Neural cell (in vitro differentiated cells): ENCODE data around the gene CCNJL. TPM values are rescaled to one million over a fixed set of nuclear protein-coding genes. Genes with fewer than 3 reads are reported as not detected.

Experiments used
- H2AFZ ChIP-seq: fragments of 200-600, 300-800 bp; sonication (generic), shearing (Covaris generic); 2 replicates; pipeline ENCODE4 v1.6.0; 2014; ENCODE audit warnings: low read depth, mild to moderate bottlenecking, antibody characterized with exemption, low read length, moderate library complexity
- H3F3A ChIP-seq: fragments of 200-600 bp; shearing (Covaris generic); 2 replicates; pipeline ENCODE4 v1.6.1; 2016; ENCODE audit warnings: mild to moderate bottlenecking, moderate library complexity, mixed read lengths, antibody characterized with exemption, low read length; ENCODE audit not compliant: insufficient read depth, poor library complexity, severe bottlenecking
- H3K27ac ChIP-seq: fragments of 200-600, 300-800 bp; sonication (generic), shearing (Covaris generic); 2 replicates; pipeline ENCODE4 v1.5.1; 2014; ENCODE audit warnings: mild to moderate bottlenecking, low read length, moderate library complexity
- H3K27me3 ChIP-seq: fragments of 300-800, 200-600 bp; sonication (generic), shearing (Covaris generic); 2 replicates; pipeline ENCODE4 v1.6.0; 2014; ENCODE audit warnings: mild to moderate bottlenecking, low read depth, low read length, moderate library complexity; ENCODE audit not compliant: insufficient read depth
- H3K36me3 ChIP-seq: fragments of 300-800, 200-600 bp; sonication (generic), shearing (Covaris generic); 2 replicates; pipeline ENCODE4 v1.5.1; 2014; ENCODE audit warnings: mild to moderate bottlenecking, antibody characterized with exemption, low read length, moderate library complexity; ENCODE audit not compliant: insufficient read depth
- H3K4me2 ChIP-seq: fragments of 300-800, 200-600 bp; sonication (generic), shearing (Covaris generic); 2 replicates; pipeline ENCODE4 v1.6.0; 2014; ENCODE audit warnings: mild to moderate bottlenecking, low read length
- H3K4me3 ChIP-seq: fragments of 300-800, 200-600 bp; sonication (generic), shearing (Covaris generic); 2 replicates; pipeline ENCODE4 v1.5.1; 2014; ENCODE audit warnings: mild to moderate bottlenecking, low read length, moderate library complexity
- H3K79me2 ChIP-seq: fragments of 200-600 bp; shearing (Covaris generic); replicated peaks from 2 replicates; pipeline ENCODE4 v1.6.0; 2014; ENCODE audit warnings: mild to moderate bottlenecking, low read length, moderate library complexity; ENCODE audit not compliant: insufficient read depth
- H3K9ac ChIP-seq: fragments of 300-800, 200-600 bp; sonication (generic), shearing (Covaris generic); 2 replicates; pipeline ENCODE4 v1.6.1; 2016; ENCODE audit warnings: mild to moderate bottlenecking, low read length, mixed read lengths
- H3K9me2 ChIP-seq: fragments of 200-600 bp; shearing (Covaris generic); 2 replicates; pipeline ENCODE4 v1.6.1; 2016; ENCODE audit warnings: mild to moderate bottlenecking, low read length, mixed read lengths; ENCODE audit not compliant: insufficient read depth
- H3K9me3 ChIP-seq: fragments of 200-600, 300-800 bp; sonication (generic), shearing (Covaris generic); 2 replicates; pipeline ENCODE4 v1.6.1; 2016; ENCODE audit warnings: mild to moderate bottlenecking, mixed run types, low read length, moderate library complexity, mixed read lengths
- H4K20me1 ChIP-seq: fragments of 200-600 bp; shearing (Covaris generic); 2 replicates; pipeline ENCODE4 v1.6.1; 2016; ENCODE audit warnings: mild to moderate bottlenecking, mixed run types; ENCODE audit not compliant: insufficient read depth
- CTCF ChIP-seq: fragments of 450-650 bp; IDR thresholded peaks from 2 replicates; pipeline ENCODE4 v1.5.1; 2014; ENCODE audit warnings: antibody characterized with exemption, mild to moderate bottlenecking, moderate library complexity; ENCODE audit not compliant: poor library complexity, severe bottlenecking
- EP300 ChIP-seq: fragments of 450-650 bp; conservative IDR thresholded peaks from 2 replicates; pipeline ENCODE4 v1.6.1; 2014; ENCODE audit warnings: antibody characterized with exemption, mild to moderate bottlenecking, moderate library complexity; ENCODE audit not compliant: poor library complexity, severe bottlenecking
- EZH2 ChIP-seq: fragments of 200-600, 300-800 bp; shearing (Covaris generic), sonication (generic); IDR thresholded peaks from 2 replicates; pipeline ENCODE4 v1.6.1; 2014; ENCODE audit warnings: antibody characterized with exemption, low read length, borderline replicate concordance, mild to moderate bottlenecking; ENCODE audit not compliant: insufficient read depth, poor library complexity, severe bottlenecking
- MXI1 ChIP-seq: fragments of 450-650 bp; conservative IDR thresholded peaks from 2 replicates; pipeline ENCODE4 v1.6.1; 2014; ENCODE audit warnings: antibody characterized with exemption, mild to moderate bottlenecking; ENCODE audit not compliant: poor library complexity, severe bottlenecking
- POLR2AphosphoS5 ChIP-seq: IDR thresholded peaks from 2 replicates; pipeline ENCODE4 v1.6.1; 2012
- RAD21 ChIP-seq: fragments of 450-650 bp; conservative IDR thresholded peaks from 2 replicates; pipeline ENCODE4 v1.6.1; 2014; ENCODE audit warnings: antibody characterized with exemption, mild to moderate bottlenecking, moderate library complexity
- SMC3 ChIP-seq: fragments of 450-650 bp; conservative IDR thresholded peaks from 2 replicates; pipeline ENCODE4 v1.6.1; 2014; ENCODE audit warnings: antibody characterized with exemption, mild to moderate bottlenecking, moderate library complexity; ENCODE audit not compliant: poor library complexity
- TAF1 ChIP-seq: IDR thresholded peaks from 2 replicates; pipeline ENCODE4 v1.6.1; 2012; ENCODE audit warnings: low read depth
- polyA plus RNA-seq: library from polyadenylated mRNA; depleted of rRNA; stranded (reverse); fragments of >200 nt; gene quantifications from 2 replicates; pipeline ENCODE4 v1.2.3, GENCODE V29; 2014
- TF ChIP-seq, protein P1 (sequence below): IDR thresholded peaks from 2 replicates; pipeline ENCODE4 v1.6.1; 2012; ENCODE audit warnings: borderline replicate concordance

The CCNJL gene
- polyA plus RNA-seq, 1 donor from 2014 or later: 0.84 TPM

GRCh38 chr5:160360310-160360709 lies 47.9 kb upstream of the CCNJL start:
- H3K9ac ChIP-seq: no peak overlapping the region
- no peaks in the 10 kb centered on the region for H3K27me3 ChIP-seq
- no peaks in the 10 kb centered on the region for H3K79me2 ChIP-seq
- no peak overlapping the region for H2AFZ ChIP-seq
- H3K4me3 ChIP-seq: no peak overlapping the region
- no peak overlapping the region for H3K4me2 ChIP-seq
- no peaks in the 10 kb centered on the region for H3K36me3 ChIP-seq
- H3K27ac ChIP-seq: no peak overlapping the region
- no peaks in the 10 kb centered on the region for H3K9me3 ChIP-seq
- TF ChIP-seq RAD21 (no peak), SMC3 (no peak), EP300 (no peak), MXI1 (no peak), EZH2 (no peak), POLR2AphosphoS5 (no peak), TAF1 (no peak), CTCF (no peak)
- TF ChIP-seq, protein P1, sequence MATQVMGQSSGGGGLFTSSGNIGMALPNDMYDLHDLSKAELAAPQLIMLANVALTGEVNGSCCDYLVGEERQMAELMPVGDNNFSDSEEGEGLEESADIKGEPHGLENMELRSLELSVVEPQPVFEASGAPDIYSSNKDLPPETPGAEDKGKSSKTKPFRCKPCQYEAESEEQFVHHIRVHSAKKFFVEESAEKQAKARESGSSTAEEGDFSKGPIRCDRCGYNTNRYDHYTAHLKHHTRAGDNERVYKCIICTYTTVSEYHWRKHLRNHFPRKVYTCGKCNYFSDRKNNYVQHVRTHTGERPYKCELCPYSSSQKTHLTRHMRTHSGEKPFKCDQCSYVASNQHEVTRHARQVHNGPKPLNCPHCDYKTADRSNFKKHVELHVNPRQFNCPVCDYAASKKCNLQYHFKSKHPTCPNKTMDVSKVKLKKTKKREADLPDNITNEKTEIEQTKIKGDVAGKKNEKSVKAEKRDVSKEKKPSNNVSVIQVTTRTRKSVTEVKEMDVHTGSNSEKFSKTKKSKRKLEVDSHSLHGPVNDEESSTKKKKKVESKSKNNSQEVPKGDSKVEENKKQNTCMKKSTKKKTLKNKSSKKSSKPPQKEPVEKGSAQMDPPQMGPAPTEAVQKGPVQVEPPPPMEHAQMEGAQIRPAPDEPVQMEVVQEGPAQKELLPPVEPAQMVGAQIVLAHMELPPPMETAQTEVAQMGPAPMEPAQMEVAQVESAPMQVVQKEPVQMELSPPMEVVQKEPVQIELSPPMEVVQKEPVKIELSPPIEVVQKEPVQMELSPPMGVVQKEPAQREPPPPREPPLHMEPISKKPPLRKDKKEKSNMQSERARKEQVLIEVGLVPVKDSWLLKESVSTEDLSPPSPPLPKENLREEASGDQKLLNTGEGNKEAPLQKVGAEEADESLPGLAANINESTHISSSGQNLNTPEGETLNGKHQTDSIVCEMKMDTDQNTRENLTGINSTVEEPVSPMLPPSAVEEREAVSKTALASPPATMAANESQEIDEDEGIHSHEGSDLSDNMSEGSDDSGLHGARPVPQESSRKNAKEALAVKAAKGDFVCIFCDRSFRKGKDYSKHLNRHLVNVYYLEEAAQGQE: no peak
- H3F3A ChIP-seq: no peaks in the 10 kb centered on the region
- H4K20me1 ChIP-seq: no peaks in the 10 kb centered on the region
- no peaks in the 10 kb centered on the region for H3K9me2 ChIP-seq

DNA sequence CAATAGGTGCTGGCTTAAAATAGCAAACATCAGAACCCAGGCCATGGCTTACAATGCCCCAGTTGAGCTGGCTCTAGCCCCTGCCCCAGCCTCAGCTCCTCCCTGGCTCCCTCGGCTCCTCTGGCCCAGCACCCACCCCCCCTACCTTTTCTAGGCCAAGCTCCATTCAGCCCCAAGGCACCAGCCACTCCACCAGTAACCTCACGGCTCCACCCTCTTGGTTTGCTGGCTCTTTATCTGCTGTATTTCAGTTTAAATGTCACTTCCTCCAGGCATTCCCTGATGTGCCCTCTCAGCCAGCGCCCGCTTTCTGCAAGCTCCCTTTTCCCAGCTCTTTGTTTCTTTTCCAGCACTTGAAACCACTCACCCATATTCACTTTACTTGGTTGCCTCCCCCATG lies 47.5 kb upstream of the CCNJL start:
- H3K27ac ChIP-seq: no peak overlapping the region
- H4K20me1 ChIP-seq: no peaks in the 10 kb centered on the region
- H3K9me3 ChIP-seq: no peaks in the 10 kb centered on the region
- TF ChIP-seq, protein P1: no peak
- TF ChIP-seq RAD21: no peak
- no peak for TF ChIP-seq TAF1
- H3K4me2 ChIP-seq: no peak overlapping the region
- H2AFZ ChIP-seq: no peak overlapping the region
- no peaks in the 10 kb centered on the region for H3K79me2 ChIP-seq
- no peak overlapping the region for H3K4me3 ChIP-seq
- H3K9me2 ChIP-seq: no peaks in the 10 kb centered on the region
- no peaks in the 10 kb centered on the region for H3F3A ChIP-seq
- H3K27me3 ChIP-seq: no peaks in the 10 kb centered on the region
- H3K9ac ChIP-seq: no peak overlapping the region
- H3K36me3 ChIP-seq: no peaks in the 10 kb centered on the region
